Bronchial epithelial cell (primary cell): ENCODE results near the gene PAPOLA. TPM values are rescaled to one million over a fixed set of nuclear protein-coding genes. Genes with fewer than 3 reads are reported as not detected.
"Not testable (repeated sequence)": the region's sequence is repeated elsewhere in the genome, so short reads cannot be mapped to it uniquely, and the experiment has no call there.

Experiments
- DNase-seq: peaks from one replicate; pipeline ENCODE4 v3.0.0-alpha.2; 2010; ENCODE audit warnings: low read depth
- FAIRE-seq: peaks from 2 replicates; lab custom pipeline; 2011; peaks lifted over from hg19 to GRCh38; lab: Jason Lieb, UNC
- H3K27me3 ChIP-seq: 2 replicates; pipeline ENCODE4 v1.5.1; 2011; ENCODE audit warnings: low read length; ENCODE audit not compliant: control insufficient read depth, insufficient read depth
- H3K36me3 ChIP-seq: 2 replicates; pipeline ENCODE4 v1.5.1; 2011; ENCODE audit warnings: low read length; ENCODE audit not compliant: control insufficient read depth, insufficient read depth
- H3K4me3 ChIP-seq: 2 replicates; pipeline ENCODE4 v1.5.1; 2011; ENCODE audit warnings: mild to moderate bottlenecking, low read depth, low read length, control low read depth
- CTCF ChIP-seq: IDR thresholded peaks from 2 replicates; pipeline ENCODE4 v1.5.1; 2011; ENCODE audit warnings: mild to moderate bottlenecking, moderate library complexity, low read length, control low read depth, inconsistent platforms; ENCODE audit not compliant: insufficient read depth, severe bottlenecking
- total RNA-seq: library from RNA; depleted of rRNA; stranded (reverse); fragments of >200 nt; gene quantifications from 2 replicates; pipeline ENCODE4 v1.2.1, GENCODE V29; 2014

PAPOLA gene
- total RNA-seq, 1 donor from 2014 or later, result 70.0 TPM

- Histone ChIP-seq H3K36me3 (no peaks in the 10 kb centered on the region), H3K27me3 (no peaks in the 10 kb centered on the region), H3K4me3 (no peak overlapping the region)
- FAIRE-seq, result no peak
- no peak for TF ChIP-seq CTCF
- DNase-seq, result no peak
These were observed 38.0 kb upstream of the PAPOLA start for GRCh38 chr14:96464136-96464535.

- DNase-seq, result no peak
- no peaks in the 10 kb centered on the region for H3K36me3 ChIP-seq
- no peaks in the 10 kb centered on the region for H3K27me3 ChIP-seq
- H3K4me3 ChIP-seq, result no peak overlapping the region
- no peak for TF ChIP-seq CTCF
- no peak for FAIRE-seq
These were observed 35.3 kb upstream of the PAPOLA start for GRCh38 chr14:96466918-96467317.

GRCh38 chr14:96470331-96470730 lies 31.9 kb upstream of the PAPOLA start:
- DNase-seq, result no peak
- H3K4me3 ChIP-seq, result no peak overlapping the region
- no peaks in the 10 kb centered on the region for H3K27me3 ChIP-seq
- no peaks in the 10 kb centered on the region for H3K36me3 ChIP-seq
- no peak for FAIRE-seq
- no peak for TF ChIP-seq CTCF

GRCh38 chr14:96470967-96471366 lies 31.2 kb upstream of the PAPOLA start:
- H3K27me3 ChIP-seq, H3K4me3 ChIP-seq, H3K36me3 ChIP-seq, DNase-seq, FAIRE-seq: not testable (repeated sequence)

GRCh38 chr14:96478119-96478518 lies 24.1 kb upstream of the PAPOLA start:
- Histone ChIP-seq H3K36me3 (no peaks in the 10 kb centered on the region), H3K4me3 (no peak overlapping the region), H3K27me3 (no peaks in the 10 kb centered on the region)
- no peak for FAIRE-seq
- DNase-seq, result no peak
- no peak for TF ChIP-seq CTCF

- Histone ChIP-seq H3K4me3 (no peak overlapping the region), H3K36me3 (no peaks in the 10 kb centered on the region), H3K27me3 (no peaks in the 10 kb centered on the region)
- no peak for TF ChIP-seq CTCF
- DNase-seq (no peak), FAIRE-seq (no peak)
These were observed 22.6 kb upstream of the PAPOLA start for GRCh38 chr14:96479435-96480146.
